SK-N-DZ (cell line): Measurements from ENCODE around the gene CGNL1. TPM values are rescaled to one million over a fixed set of nuclear protein-coding genes. Genes with fewer than 3 reads are reported as not detected.

Experiments used
- DNase-seq: peaks from one replicate; pipeline ENCODE4 v3.0.0-alpha.2; 2015; ENCODE audit warnings: low spot score
- polyA plus RNA-seq, 2 experiments: library from polyadenylated mRNA; depleted of rRNA; stranded (reverse); fragments of >200 nt; gene quantifications; 2 replicates each; pipeline ENCODE4 v1.2.3, GENCODE V29; 2014

CGNL1 gene
- 0.21 and 0.23 TPM in 2 replicates for polyA plus RNA-seq (2014; cell fraction: cytosol; rRNA removed)
- 0.04 and 0.23 TPM in 2 replicates for polyA plus RNA-seq (2014; cell fraction: nucleus; rRNA removed)

GRCh38 chr15:57375827-57376695 is at the start of gene CGNL1:
TSS of gene CGNL1 (plus strand) at chr15:57376505. CDS start at chr15:57438000, 61,495 bp downstream.
- DNase-seq: no peak

GRCh38 chr15:57327985-57328471 is 48.3 kb upstream of the CGNL1 start:
- DNase-seq: peak; percentile 67

GRCh38 chr15:57328479-57328878 is 47.8 kb upstream of the CGNL1 start:
- DNase-seq: no peak

GRCh38 chr15:57328897-57329296 is 47.4 kb upstream of the CGNL1 start:
- DNase-seq: no peak

GRCh38 chr15:57329582-57330367 is 46.5 kb upstream of the CGNL1 start:
- no peak for DNase-seq

GRCh38 chr15:57330619-57331340 is 45.5 kb upstream of the CGNL1 start:
- no peak for DNase-seq

- DNase-seq: no peak
Measured at GRCh38 chr15:57332326-57332725, 44.0 kb upstream of the CGNL1 start.

GRCh38 chr15:57333487-57333886 is 42.8 kb upstream of the CGNL1 start:
- DNase-seq: no peak

GRCh38 chr15:57334257-57334656 is 42.0 kb upstream of the CGNL1 start:
- DNase-seq: no peak

- no peak for DNase-seq
Measured at GRCh38 chr15:57335293-57335715, 41.0 kb upstream of the CGNL1 start.

GRCh38 chr15:57335719-57336118 is 40.6 kb upstream of the CGNL1 start:
- DNase-seq: peak; percentile 64

- DNase-seq: no peak
Measured at GRCh38 chr15:57337868-57338411, 38.4 kb upstream of the CGNL1 start.

GRCh38 chr15:57339321-57339720 is 37.0 kb upstream of the CGNL1 start:
- no peak for DNase-seq

- DNase-seq: peak; percentile 64
Measured at GRCh38 chr15:57340682-57341259, 35.5 kb upstream of the CGNL1 start.

GRCh38 chr15:57343048-57343447 is 33.3 kb upstream of the CGNL1 start:
- no peak for DNase-seq

- no peak for DNase-seq
Measured at GRCh38 chr15:57343498-57343897, 32.8 kb upstream of the CGNL1 start.

GRCh38 chr15:57344282-57344681 is 32.0 kb upstream of the CGNL1 start:
- DNase-seq: no peak

GRCh38 chr15:57345584-57345983 is 30.7 kb upstream of the CGNL1 start:
- no peak for DNase-seq

- no peak for DNase-seq
Measured at GRCh38 chr15:57348081-57348480, 28.2 kb upstream of the CGNL1 start.

- DNase-seq: no peak
Measured at GRCh38 chr15:57352535-57353316, 23.6 kb upstream of the CGNL1 start.
